IPS-18a (cell line): Measurements from ENCODE around the gene SPSB2.
"Not testable (repeated sequence)": the region's sequence is repeated elsewhere in the genome, so short reads cannot be mapped to it uniquely, and the experiment has no call there.

Experiments
- H3K27ac ChIP-seq: one replicate; pipeline ENCODE4 v1.5.1; 2013; ENCODE audit warnings: low read length
- H3K27me3 ChIP-seq: one replicate; pipeline ENCODE4 v1.6.1; 2013; ENCODE audit warnings: mild to moderate bottlenecking, low read length; ENCODE audit not compliant: control insufficient read depth, insufficient read depth
- H3K36me3 ChIP-seq: one replicate; pipeline ENCODE4 v1.6.1; 2013; ENCODE audit warnings: low read depth, low read length; ENCODE audit not compliant: control insufficient read depth
- H3K4me1 ChIP-seq: one replicate; pipeline ENCODE4 v1.6.1; 2013; ENCODE audit warnings: low read depth, low read length; ENCODE audit not compliant: control insufficient read depth
- H3K4me3 ChIP-seq: one replicate; pipeline ENCODE4 v1.5.1; 2013; ENCODE audit warnings: low read length
- H3K9ac ChIP-seq: one replicate; pipeline ENCODE4 v1.6.1; 2013; ENCODE audit warnings: mild to moderate bottlenecking, low read length, moderate library complexity
- H3K9me3 ChIP-seq: one replicate; pipeline ENCODE4 v1.6.1; 2013; ENCODE audit warnings: low read depth, low read length; ENCODE audit not compliant: control insufficient read depth

SPSB2 gene

DNA sequence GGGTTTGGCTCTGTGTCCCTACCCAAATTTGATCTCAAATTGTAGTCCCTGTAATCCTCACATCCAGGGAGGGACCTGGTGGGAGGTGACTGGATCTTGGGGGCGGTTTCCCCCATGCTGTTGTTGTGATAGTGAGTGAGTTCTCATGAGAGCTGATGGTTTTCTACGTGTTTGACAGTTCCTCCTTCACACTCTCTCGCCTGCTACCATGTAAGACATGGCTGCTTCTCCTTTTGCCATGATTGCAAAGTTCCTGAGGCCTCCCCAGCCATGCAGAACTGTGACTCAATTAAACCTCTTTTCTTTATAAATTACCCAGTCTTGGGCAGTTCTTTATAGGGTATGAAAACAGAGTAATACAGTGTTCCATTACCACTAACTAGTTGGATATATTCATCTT is 21.2 kb upstream of the SPSB2 start:
- Histone ChIP-seq H3K36me3 (no peaks in the 10 kb centered on the region), H3K9ac (no peak overlapping the region), H3K4me3 (no peak overlapping the region), H3K9me3 (no peaks in the 10 kb centered on the region), H3K27ac (no peak overlapping the region), H3K4me1 (peaks cover 6% of the 10 kb centered on the region), H3K27me3 (no peaks in the 10 kb centered on the region)

DNA sequence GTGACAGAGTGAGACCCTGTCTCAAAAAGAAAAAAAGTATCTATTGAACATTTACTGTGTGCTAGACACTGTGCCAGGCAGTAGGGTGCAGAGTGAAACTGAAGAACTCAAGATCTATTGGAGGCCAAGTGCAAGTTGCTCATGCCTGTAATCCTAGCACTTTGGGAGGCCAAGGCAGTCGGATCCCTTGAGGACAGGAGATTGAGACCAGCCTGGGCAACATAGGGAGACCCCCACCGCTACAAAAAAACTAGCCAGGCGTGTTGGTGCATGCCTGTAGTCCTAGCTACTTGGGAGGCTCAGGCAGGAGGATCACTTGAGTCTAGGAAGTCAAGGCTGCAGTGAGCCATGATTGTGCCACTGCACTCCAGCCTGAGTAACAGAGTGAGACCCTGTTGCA is 19.6 kb upstream of the SPSB2 start:
- H3K4me3 ChIP-seq, H3K9ac ChIP-seq, H3K4me1 ChIP-seq, H3K9me3 ChIP-seq, H3K27ac ChIP-seq, H3K36me3 ChIP-seq, H3K27me3 ChIP-seq: not testable (repeated sequence)

DNA sequence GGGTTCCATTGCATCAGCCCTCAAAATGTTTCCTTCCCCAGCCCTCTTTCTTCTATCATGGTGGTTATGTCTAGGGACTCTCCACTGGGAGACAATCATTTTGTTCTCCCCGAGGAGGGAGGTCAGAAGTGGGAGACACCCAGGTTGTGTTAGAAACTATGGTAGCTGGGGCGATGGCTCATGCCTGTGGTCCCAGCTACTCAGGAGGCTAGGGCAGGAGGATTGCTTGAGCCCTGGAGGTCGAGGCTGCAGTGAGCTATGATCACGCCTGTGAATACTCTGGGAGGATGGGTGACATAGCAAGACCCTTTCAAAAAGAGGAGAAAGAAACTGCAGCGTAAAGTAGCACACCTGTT is 18.5 kb upstream of the SPSB2 start:
- H3K27me3 ChIP-seq: no peaks in the 10 kb centered on the region
- no peaks in the 10 kb centered on the region for H3K36me3 ChIP-seq
- peak overlapping the region; percentile 88 for H3K27ac ChIP-seq
- H3K9ac ChIP-seq: peak overlapping the region; percentile 77
- H3K4me3 ChIP-seq: peak overlapping the region; percentile 82
- no peaks in the 10 kb centered on the region for H3K9me3 ChIP-seq
- peaks cover 6% of the 10 kb centered on the region for H3K4me1 ChIP-seq

DNA sequence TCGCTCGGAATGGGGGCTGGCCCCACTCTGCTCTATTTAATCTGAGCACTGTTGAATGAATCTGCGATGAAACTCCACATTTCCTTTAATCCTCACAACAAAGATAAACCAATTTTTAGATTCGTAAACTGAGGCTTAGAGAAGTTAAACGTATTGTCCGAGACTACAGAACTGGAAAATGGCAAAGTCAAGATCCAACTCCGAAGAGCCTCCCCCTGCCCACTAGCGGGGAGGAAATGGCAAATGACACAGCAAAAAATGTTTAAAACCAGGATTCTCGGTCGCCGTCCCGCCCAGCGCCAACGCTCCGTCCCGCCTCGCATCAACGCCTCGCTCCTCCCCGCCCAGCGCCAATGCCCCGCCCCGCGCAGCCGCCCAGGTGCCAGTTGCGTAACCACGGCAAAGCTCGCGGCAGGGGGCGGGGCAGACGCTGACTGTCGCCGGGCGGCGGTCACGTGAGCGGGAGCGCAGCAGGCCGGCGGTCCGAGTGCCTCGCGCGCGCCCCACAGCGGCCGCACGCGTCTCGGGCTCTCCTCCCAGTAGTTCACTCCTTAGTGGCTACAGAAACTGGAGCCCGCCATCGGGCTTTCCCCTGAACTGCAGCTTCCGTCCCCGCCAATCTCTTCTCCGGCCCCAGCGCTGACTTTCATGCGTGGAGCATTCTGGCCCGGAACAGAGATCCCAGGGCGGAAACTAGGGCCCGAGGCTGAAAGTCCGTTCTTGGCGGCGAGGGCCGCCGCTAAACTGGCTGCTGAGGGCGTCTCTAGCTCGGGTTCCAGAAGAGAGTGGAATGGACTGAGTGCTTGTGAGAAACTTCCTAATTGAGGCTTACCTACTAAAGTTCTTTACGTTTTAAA is 17.9 kb upstream of the SPSB2 start:
- peaks cover 6% of the 10 kb centered on the region for H3K4me1 ChIP-seq
- peak overlapping the region; percentile 82 for H3K4me3 ChIP-seq
- no peaks in the 10 kb centered on the region for H3K36me3 ChIP-seq
- peak overlapping the region; percentile 91 for H3K9ac ChIP-seq
- no peaks in the 10 kb centered on the region for H3K27me3 ChIP-seq
- H3K27ac ChIP-seq: peak overlapping the region; percentile 100
- H3K9me3 ChIP-seq: no peaks in the 10 kb centered on the region

DNA sequence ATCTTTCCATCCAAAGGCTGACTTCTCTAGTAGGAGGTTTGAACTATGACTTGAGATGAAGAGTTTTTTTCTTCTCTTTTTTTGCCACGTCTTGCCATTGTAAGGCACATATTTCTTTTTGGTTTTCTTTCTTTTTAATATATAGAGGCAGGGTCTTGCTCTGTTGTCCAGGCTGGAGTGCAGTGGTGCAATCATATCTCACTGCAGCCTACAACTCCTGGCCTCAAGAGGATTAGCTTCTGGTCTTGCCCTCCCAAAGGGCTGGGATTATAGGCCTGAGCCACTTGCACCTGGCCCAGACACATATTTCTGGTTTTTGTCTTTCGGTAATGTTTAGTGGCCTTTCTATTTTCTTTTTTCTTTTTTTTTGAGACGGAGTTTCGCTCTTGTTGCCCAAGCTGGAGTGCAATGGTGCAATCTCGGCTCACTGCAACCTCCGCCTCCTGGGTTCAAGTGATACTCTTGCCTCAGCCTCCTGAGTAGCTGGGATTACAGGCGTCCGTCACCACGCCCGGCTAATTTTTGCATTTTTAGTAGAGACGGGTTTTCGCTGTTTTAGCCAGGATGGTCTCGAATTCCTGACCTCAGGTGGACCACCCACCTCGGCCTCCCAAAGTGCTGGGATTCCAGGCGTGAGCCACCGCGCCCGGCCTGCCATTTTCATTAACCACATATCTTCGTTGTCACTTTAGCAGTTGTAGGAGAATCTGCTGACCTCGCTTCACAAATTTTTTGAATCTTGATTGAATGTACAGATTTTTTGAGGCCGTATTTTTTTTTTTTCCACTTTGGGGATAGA is 16.9 kb upstream of the SPSB2 start:
- H3K36me3 ChIP-seq, H3K27me3 ChIP-seq, H3K9me3 ChIP-seq: not testable (repeated sequence)
- Histone ChIP-seq H3K27ac (peak overlapping the region; percentile 100), H3K4me3 (peak overlapping the region; percentile 62), H3K4me1 (peaks cover 12% of the 10 kb centered on the region), H3K9ac (peak overlapping the region; percentile 91)

DNA sequence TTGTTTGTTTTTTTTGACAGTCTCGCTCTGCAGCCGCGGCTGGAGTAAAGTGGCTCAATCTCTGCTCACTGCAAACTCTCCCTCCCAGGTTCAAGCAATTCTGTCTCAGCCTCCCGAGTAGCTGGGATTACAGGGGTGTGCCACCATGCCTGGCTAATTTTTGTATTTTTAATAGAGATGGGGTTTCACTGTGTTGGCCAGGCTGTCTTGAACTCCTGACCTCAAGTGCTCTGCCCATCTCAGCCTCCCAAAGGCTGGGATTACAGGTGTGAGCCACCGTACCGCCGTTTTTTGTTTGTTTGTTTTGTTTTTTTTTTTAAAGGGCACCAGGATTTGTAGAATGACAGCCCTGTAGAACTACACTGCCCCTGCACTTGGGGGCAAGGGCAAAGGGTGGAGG is 15.7 kb upstream of the SPSB2 start:
- not testable (repeated sequence) for H3K27me3 ChIP-seq, H3K36me3 ChIP-seq, H3K27ac ChIP-seq, H3K9ac ChIP-seq, H3K9me3 ChIP-seq, H3K4me3 ChIP-seq
- peaks cover 12% of the 10 kb centered on the region for H3K4me1 ChIP-seq

DNA sequence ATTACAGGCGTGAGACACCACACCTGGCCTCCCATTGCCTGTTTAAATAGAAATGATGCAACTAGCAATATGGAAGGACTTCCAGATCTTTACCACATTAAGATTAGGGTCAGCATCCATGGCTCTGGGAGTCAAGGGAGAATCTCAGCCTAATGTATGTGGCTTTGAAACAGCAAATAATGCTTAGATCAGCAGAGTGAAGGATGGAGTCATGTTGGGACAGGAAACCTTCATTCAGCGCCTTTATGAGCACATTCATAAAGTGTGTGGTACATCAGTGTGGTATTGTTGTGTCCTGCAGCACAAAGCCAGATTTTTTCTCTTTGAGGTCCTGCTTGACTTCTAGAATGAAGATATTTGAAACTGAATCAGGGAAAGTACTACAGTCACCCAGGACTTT is 15.3 kb upstream of the SPSB2 start:
- Histone ChIP-seq H3K4me1 (peaks cover 12% of the 10 kb centered on the region), H3K9ac (no peak overlapping the region), H3K4me3 (no peak overlapping the region), H3K9me3 (no peaks in the 10 kb centered on the region), H3K36me3 (no peaks in the 10 kb centered on the region), H3K27ac (no peak overlapping the region), H3K27me3 (no peaks in the 10 kb centered on the region)

DNA sequence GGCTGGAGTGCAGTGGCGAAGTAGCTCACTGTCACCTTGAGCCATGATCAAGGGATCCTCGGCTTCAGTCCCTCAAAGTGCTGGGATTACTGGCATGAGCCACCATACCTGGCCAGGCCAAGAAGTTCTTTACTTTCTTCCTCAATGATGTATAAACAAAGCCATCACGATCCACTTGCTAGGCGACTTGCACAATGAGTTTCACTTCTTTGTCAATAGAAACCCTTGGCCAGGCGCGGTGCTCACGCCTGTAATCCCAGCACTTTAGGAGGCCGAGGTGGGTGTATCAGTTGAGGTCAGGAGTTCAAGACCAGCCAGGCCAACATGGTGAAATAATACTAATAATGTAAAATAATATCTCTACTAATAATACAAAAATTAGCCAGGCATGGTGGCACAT is 14.4 kb upstream of the SPSB2 start:
- Histone ChIP-seq H3K36me3 (no peaks in the 10 kb centered on the region), H3K4me1 (peaks cover 12% of the 10 kb centered on the region), H3K4me3 (no peak overlapping the region), H3K9ac (no peak overlapping the region), H3K9me3 (no peaks in the 10 kb centered on the region), H3K27me3 (no peaks in the 10 kb centered on the region), H3K27ac (no peak overlapping the region)

DNA sequence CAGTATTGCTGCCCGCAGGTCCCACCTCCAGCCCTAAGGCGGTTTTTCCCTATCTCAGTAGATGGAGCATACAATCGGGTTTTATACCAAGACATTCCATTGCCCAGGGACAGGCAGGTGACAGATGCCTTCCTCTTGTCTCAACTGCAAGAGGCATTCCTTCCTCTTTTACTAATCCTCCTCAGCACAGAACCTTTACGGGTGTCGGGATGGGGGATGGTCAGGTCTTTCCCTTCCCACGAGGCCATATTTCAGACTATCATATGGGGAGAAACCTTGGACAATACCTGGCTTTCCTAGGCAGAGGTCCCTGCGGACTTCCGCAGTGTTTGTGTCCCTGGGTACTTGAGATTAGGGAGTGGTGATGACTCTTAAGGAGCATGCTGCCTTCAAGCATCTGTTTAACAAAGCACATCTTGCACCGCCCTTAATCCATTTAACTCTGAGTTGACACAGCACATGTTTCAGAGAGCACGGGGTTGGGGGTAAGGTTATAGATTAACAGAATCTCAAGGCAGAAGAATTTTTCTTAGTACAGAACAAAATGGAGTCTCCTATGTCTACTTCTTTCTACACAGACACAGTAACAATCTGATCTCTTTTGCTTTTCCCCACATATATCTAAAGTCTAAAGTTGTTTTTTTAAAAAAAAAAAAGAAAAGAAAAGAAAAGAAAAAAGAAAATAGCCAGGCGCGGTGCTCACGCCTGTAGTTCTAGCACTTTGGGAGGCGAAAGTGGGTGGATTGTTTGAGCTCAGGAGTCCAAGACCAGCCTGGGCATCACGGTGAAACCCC is 13.3 kb upstream of the SPSB2 start:
- not testable (repeated sequence) for H3K9ac ChIP-seq, H3K4me3 ChIP-seq, H3K27ac ChIP-seq, H3K9me3 ChIP-seq, H3K36me3 ChIP-seq, H3K27me3 ChIP-seq
- peaks cover 12% of the 10 kb centered on the region for H3K4me1 ChIP-seq

DNA sequence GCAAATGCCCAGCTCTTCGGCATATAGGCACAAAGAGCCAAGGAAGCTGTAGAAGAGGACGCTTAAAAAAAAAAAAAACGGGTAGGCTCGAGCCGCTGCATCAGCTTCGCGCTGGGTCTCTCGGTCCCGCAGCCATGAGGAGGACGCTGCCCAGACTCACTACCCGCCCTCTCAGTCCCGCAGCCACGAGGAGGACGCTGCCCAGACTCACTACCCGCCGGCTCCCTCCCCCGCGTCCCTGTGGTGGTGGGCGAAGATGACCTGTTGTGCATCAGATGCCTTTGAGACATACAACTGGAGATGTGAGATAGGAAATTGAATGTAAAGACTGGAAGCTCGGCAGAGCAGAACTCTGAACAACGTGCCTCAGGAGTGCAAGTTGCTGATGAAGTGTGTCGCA is 11.4 kb upstream of the SPSB2 start:
- Histone ChIP-seq H3K27me3 (no peaks in the 10 kb centered on the region), H3K36me3 (no peaks in the 10 kb centered on the region), H3K4me3 (no peak overlapping the region), H3K9me3 (no peaks in the 10 kb centered on the region), H3K4me1 (peaks cover 6% of the 10 kb centered on the region), H3K27ac (no peak overlapping the region), H3K9ac (no peak overlapping the region)

DNA sequence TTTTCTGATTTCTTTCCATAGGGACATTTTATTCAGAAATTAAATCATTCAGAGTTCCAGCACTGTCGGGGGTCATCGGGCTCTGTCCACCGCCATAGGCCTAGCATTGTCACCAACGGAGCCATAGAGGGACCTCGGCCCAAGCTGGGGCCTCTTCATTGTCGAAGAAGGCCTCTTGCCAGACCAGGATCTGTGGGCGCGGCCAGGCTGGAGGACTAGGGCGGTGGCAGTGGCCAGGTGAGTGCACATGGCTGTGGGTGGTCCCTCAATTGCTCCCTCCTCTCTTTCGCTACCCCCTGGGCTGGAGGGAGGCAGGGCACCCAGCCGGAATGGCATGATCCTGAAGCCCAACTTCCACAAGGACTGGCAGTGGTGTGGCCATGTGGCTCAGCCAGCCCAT is 10.6 kb upstream of the SPSB2 start:
- Histone ChIP-seq H3K4me1 (peaks cover 6% of the 10 kb centered on the region), H3K27ac (no peak overlapping the region), H3K27me3 (no peaks in the 10 kb centered on the region), H3K9me3 (no peaks in the 10 kb centered on the region), H3K9ac (no peak overlapping the region), H3K4me3 (no peak overlapping the region), H3K36me3 (no peaks in the 10 kb centered on the region)
